ENCODE data around the gene MUC6.

DNA sequence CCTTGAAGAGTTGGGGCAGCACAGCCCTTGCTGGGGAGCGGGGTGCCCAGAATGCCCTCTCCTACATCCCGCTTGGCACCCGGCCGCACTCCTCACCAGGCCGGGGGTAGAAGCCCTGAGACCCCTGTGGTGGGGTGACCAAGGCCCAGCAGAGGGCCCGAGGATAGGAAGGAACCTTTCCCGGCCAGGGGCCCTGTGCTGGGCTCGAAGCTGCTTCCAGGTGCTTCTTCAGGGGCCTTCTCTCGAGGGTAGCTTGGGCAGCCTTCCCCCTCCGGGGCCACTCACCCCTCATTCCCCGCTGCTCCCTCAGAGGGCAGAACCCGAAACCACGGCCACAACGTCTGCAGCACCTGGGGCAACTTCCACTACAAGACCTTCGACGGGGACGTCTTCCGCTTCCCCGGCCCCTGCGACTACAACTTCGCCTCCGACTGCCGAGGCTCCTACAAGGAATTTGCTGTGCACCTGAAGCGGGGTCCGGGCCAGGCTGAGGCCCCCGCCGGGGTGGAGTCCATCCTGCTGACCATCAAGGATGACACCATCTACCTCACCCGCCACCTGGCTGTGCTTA lies 38.9 kb upstream of the MUC6 start:
- TF ChIP-seq, protein P1, sequence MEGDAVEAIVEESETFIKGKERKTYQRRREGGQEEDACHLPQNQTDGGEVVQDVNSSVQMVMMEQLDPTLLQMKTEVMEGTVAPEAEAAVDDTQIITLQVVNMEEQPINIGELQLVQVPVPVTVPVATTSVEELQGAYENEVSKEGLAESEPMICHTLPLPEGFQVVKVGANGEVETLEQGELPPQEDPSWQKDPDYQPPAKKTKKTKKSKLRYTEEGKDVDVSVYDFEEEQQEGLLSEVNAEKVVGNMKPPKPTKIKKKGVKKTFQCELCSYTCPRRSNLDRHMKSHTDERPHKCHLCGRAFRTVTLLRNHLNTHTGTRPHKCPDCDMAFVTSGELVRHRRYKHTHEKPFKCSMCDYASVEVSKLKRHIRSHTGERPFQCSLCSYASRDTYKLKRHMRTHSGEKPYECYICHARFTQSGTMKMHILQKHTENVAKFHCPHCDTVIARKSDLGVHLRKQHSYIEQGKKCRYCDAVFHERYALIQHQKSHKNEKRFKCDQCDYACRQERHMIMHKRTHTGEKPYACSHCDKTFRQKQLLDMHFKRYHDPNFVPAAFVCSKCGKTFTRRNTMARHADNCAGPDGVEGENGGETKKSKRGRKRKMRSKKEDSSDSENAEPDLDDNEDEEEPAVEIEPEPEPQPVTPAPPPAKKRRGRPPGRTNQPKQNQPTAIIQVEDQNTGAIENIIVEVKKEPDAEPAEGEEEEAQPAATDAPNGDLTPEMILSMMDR (conservative IDR thresholded peaks at IDR 0.05; ENCODE audit: low read depth, low read length): no peak
- TF ChIP-seq EZH2 (IDR thresholded peaks at IDR 0.05; ENCODE audit: borderline replicate concordance, low read depth, low read length, poor library complexity, severe bottlenecking): no peak
